HUES6 (cell line): ENCODE data around the gene SLC44A4.
"Not testable (repeated sequence)": the region's sequence is repeated elsewhere in the genome, so short reads cannot be mapped to it uniquely, and the experiment has no call there.

ENCODE experiments used
- H3K27ac ChIP-seq: 2 replicates; pipeline ENCODE4 v1.7.0; 2013; ENCODE audit warnings: low read depth, mild to moderate bottlenecking, low read length, inconsistent platforms
- H3K27me3 ChIP-seq: 2 replicates; pipeline ENCODE4 v1.6.1; 2013; ENCODE audit warnings: low read length; ENCODE audit not compliant: control insufficient read depth, insufficient read depth
- H3K36me3 ChIP-seq: 2 replicates; pipeline ENCODE4 v1.6.1; 2013; ENCODE audit warnings: low read length; ENCODE audit not compliant: control insufficient read depth, insufficient read depth
- H3K4me1 ChIP-seq: 2 replicates; pipeline ENCODE4 v1.6.1; 2013; ENCODE audit warnings: low read length; ENCODE audit not compliant: control insufficient read depth, insufficient read depth
- H3K4me3 ChIP-seq: 2 replicates; pipeline ENCODE4 v1.5.1; 2013; ENCODE audit warnings: low read depth, low read length
- H3K9ac ChIP-seq: one replicate; pipeline ENCODE4 v1.6.1; 2013; ENCODE audit warnings: mild to moderate bottlenecking, low read length
- H3K9me3 ChIP-seq: 2 replicates; pipeline ENCODE4 v1.6.1; 2013; ENCODE audit warnings: low read depth, low read length; ENCODE audit not compliant: control insufficient read depth, insufficient read depth

SLC44A4 gene

DNA sequence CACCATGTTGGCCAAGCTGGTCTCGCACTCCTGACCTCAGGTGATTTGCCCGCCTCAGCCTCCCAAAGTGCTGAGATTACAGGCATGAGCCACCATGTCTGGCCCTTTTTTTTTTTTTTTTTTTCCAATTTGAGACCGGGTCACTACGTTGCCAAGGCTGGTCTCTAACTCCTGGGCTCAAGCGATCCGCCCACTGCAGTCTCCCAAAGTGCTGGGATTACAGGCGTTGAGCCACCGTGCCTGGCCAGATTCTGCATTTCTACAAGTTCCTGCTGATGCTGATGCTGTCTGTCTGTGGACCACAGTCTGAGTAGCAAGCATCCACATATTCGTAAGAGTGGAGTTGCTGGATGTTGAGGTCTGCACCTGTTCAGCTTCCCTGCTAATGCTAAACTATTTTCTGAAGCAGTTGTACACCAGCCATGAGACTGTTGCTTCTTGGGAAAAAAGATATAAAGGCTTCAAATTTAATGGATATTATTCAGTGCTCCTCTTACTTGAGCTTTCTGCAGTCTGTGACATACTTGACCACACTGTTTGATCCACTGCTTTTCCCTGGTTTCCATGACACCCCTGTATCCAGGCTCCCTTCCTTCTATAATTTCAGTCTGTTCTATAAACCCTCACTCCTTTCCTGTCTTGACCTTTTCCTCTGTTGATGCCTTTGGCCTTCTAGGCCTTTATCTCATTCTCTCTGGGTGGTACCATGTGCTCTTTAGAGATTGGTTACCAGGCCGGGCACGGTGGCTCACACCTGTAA lies 33.2 kb upstream of the SLC44A4 start:
- Histone ChIP-seq H3K27me3 (no peaks in the 10 kb centered on the region), H3K9ac (no peak overlapping the region), H3K9me3 (no peaks in the 10 kb centered on the region), H3K4me1 (no peaks in the 10 kb centered on the region), H3K4me3 (no peak overlapping the region), H3K36me3 (no peaks in the 10 kb centered on the region), H3K27ac (no peak overlapping the region)

DNA sequence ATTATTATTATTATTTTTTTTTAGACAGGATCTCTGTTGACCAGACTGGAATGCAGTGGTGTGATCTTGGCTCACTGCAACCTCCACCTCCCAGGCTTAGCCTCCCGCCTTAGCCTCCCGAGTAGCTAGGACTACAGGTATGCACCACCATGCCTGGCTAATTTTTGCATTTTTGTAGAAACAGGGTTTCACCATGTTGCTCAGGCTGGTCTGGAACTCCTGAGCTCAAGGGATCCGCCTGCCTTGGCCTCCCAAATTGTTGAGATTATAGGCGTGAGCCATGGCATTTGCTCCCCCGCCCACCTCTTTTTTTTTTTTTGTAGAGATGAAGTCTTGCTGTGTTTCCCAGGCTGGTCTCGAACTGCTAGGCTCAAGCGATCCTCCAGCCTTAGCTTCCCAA lies 30.5 kb upstream of the SLC44A4 start:
- H3K36me3 ChIP-seq, H3K4me3 ChIP-seq, H3K9me3 ChIP-seq, H3K4me1 ChIP-seq, H3K27ac ChIP-seq, H3K27me3 ChIP-seq, H3K9ac ChIP-seq: not testable (repeated sequence)

DNA sequence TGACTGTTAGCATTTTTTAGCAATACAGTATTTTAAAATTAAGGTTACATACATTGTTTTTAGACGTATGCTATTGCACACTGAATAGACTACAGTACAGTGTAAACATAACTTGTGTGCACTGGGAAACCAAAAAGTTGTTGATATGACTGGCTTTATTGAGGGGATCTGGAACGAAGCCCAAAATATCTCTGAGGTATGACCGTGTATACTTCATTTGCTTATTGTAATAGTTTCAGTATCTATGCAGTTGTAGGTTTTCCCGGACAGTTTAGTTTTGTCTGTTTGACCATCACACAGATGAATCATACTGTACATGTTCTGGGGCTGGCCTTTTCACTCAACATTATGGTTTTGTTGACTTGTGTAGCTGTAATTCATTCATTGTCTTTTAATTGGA lies 30.0 kb upstream of the SLC44A4 start:
- Histone ChIP-seq H3K9me3 (no peaks in the 10 kb centered on the region), H3K27me3 (no peaks in the 10 kb centered on the region), H3K4me1 (peaks cover 9% of the 10 kb centered on the region), H3K27ac (no peak overlapping the region), H3K36me3 (no peaks in the 10 kb centered on the region), H3K4me3 (no peak overlapping the region), H3K9ac (no peak overlapping the region)

DNA sequence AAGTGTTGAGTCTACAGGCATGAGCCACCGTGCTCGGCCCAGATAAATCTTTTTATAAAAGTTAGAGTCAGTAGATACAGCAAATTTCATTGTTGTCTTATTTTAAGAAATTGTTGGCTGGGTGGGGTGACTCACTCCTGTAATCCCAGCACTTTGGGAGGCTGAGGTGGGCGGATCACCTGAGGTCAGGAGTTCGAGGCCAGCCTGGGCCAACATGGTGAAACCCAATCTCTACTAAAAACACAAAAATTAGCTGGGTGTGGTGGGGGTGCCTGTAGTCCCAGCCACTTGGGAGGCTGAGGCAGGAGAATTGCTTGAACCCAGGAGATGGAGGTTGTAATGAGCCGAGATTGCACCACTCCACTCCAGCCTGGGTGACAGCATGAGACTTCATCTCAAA lies 29.5 kb upstream of the SLC44A4 start:
- not testable (repeated sequence) for H3K4me1 ChIP-seq, H3K9ac ChIP-seq, H3K27ac ChIP-seq

DNA sequence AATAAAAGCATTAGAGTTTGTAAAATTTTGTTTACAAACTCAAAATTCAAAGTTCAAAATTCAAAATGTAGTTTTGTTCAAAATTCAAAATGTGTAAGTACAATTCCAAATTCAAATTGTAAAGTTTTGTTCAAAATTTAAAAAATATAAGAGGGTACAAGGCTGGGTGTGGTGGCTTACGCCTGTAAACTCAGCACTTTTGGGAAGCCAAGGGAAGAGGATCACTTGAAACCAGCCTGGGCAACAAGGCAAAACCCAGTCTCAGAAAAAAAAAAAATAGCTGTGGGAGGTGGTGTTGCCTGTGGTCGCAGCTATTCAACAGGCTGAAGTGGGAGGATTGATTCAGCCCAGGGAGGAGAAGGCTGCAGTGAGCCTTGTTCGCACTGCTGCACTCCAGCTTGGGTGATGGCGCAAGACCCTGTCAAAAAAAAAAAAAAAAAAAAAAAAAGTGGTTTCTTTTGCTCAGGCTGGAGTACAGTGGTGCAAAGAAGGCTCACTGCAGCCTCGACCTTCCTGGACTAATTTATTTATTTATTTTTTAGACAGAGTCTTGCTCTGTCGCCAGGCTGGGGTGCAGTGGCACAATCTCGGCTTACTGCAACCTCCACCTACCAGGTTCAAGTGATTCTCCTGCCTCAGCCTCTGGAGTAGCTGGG lies 28.5 kb upstream of the SLC44A4 start:
- Histone ChIP-seq H3K27ac (no peak overlapping the region), H3K4me3 (no peak overlapping the region)

More for the DNA sequence above, 29.5 kb upstream of the SLC44A4 start:
- not testable (repeated sequence) for H3K9me3 ChIP-seq, H3K27me3 ChIP-seq, H3K36me3 ChIP-seq, H3K4me3 ChIP-seq

DNA sequence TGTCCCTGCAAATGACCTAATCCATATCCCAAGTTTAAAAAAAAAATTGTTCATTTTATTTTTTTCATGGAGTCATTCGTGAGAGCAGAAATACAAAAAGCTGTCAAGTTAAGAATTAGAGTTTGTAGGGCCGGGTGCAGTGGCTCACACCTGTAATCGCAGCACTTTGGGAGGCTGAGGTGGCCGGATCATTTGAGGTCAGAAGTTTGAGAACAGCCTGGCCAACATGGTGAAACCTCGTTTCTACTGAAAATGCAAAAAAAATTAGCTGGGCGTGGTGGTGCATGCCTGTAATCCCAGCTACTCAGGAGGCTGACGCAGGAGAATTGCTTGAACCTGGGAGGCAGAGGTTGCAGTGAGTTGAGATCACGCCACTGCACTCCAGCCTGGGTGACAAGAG lies 27.9 kb upstream of the SLC44A4 start:
- H3K27ac ChIP-seq, H3K27me3 ChIP-seq, H3K9ac ChIP-seq, H3K9me3 ChIP-seq, H3K4me3 ChIP-seq, H3K36me3 ChIP-seq: not testable (repeated sequence)
- H3K4me1 ChIP-seq: peaks cover 14% of the 10 kb centered on the region

More for the DNA sequence above, 28.5 kb upstream of the SLC44A4 start:
- Histone ChIP-seq H3K9me3 (no peaks in the 10 kb centered on the region), H3K4me1 (peaks cover 14% of the 10 kb centered on the region), H3K36me3 (no peaks in the 10 kb centered on the region), H3K9ac (no peak overlapping the region), H3K27me3 (no peaks in the 10 kb centered on the region)

DNA sequence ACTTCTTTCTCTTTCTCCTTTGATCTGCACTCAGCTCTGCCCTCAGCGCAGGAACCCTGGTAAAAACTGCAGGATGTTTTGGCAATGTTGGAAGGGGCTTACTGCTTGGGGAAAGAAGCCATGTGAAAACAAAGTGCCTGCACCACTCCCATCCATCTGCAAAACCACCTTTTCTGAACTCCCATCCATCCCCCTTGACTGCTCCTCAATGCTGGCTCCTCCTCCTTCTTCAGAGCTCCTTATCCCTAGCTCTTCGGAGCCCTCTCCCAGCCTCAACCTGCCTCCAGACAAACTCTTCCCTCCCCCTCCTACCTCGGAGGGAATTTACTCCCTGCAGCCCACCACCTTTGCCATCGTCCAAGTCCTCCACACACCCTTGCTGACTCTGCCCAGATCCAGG lies 27.3 kb upstream of the SLC44A4 start:
- H3K9ac ChIP-seq: no peak overlapping the region
- no peaks in the 10 kb centered on the region for H3K9me3 ChIP-seq

DNA sequence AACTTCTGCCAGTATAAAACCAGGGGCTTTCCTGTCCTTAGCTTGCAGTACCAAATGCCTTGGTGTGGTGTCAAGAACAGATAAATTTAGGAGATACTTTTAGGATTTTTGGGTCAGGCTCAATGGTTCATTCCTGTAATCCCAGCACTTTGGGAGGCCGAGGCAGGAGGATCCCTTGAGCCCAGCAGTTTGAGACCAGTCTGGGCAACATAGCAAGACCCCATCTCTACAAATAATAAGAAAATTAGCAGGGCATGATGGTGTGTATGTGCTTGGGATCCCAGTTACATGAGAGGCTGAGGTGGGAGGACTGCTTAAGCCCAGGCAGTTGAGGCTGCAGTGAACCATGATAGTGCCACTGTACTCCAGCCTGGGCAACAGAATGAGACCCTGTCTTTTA lies 26.2 kb upstream of the SLC44A4 start:
- Histone ChIP-seq H3K4me1 (peaks cover 19% of the 10 kb centered on the region), H3K4me3 (no peak overlapping the region), H3K36me3 (no peaks in the 10 kb centered on the region), H3K9me3 (no peaks in the 10 kb centered on the region), H3K27ac (no peak overlapping the region), H3K9ac (no peak overlapping the region), H3K27me3 (no peaks in the 10 kb centered on the region)

More for the DNA sequence above, 27.3 kb upstream of the SLC44A4 start:
- Histone ChIP-seq H3K36me3 (no peaks in the 10 kb centered on the region), H3K4me3 (peak overlapping the region; percentile 17; the same call in 1 of the 2 replicates), H3K4me1 (peaks cover 15% of the 10 kb centered on the region), H3K27me3 (no peaks in the 10 kb centered on the region), H3K27ac (no peak overlapping the region)

DNA sequence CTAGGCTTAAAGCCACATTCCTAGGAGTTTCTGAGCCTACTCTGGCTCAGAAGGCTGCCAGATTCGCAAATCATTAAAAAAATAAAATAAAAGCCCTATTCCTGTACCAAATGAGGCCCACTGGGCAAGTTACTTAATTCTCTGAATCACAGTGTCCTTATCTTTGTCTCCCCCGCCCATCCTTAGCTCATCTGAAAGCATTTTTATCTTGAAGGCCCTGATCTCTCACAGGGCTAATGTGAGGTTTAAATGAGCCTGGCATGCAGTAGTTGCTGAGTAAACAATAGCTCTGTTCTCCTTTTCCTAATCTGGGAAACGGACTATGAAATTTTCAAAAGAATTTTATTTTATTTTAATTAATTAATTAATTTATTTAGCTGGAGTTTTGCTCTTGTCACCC lies 25.2 kb upstream of the SLC44A4 start:
- H3K4me1 ChIP-seq: peaks cover 19% of the 10 kb centered on the region
- H3K36me3 ChIP-seq: no peaks in the 10 kb centered on the region
- H3K9me3 ChIP-seq: no peaks in the 10 kb centered on the region
- H3K4me3 ChIP-seq: no peak overlapping the region
- H3K27me3 ChIP-seq: no peaks in the 10 kb centered on the region
- H3K27ac ChIP-seq: no peak overlapping the region
- no peak overlapping the region for H3K9ac ChIP-seq

DNA sequence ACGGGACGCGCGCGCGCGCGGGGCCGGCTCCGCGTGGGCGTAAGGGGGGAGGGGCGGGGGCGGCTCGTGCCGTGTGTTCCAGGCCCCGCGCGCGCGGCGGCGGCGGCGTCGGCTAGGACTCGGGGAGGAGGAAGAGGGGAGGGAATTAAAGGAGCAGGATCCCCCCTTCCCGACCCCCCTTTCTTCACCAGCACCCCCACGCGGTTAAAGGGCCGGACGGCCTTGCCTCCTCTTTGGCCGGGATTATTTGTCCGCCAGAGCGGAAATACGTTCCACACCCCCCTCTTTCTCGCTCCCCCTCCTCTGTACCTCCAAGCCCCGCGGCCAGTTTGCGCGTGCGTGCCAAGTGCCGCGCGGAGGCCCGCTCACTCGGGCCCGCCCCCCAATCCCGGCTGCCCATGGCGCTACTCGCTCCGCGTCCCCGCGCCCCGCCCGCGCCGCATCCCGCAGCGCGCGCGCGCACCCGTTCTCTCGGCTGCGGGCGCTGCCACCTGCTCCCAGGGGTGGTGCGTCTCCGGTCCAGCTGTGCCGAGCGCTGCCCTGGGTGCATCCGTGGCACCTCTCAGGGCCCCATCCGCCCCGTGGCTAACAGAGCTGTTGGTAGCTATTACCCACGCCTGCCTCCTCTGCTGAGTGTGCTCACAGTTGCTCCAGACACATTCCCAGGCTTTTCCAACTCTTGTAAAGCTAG lies 23.3 kb upstream of the SLC44A4 start, which contains the start of gene ZBTB12:
Gene ZBTB12, minus strand, starts transcription at position 134 of the 691 bp plus-strand sequence. CDS start 781 bp downstream, outside the sequence.
- Histone ChIP-seq H3K36me3 (no peaks in the 10 kb centered on the region), H3K4me3 (peak within 1 kb of the TSS; percentile 66), H3K27ac (no peak within 1 kb of the TSS)

DNA sequence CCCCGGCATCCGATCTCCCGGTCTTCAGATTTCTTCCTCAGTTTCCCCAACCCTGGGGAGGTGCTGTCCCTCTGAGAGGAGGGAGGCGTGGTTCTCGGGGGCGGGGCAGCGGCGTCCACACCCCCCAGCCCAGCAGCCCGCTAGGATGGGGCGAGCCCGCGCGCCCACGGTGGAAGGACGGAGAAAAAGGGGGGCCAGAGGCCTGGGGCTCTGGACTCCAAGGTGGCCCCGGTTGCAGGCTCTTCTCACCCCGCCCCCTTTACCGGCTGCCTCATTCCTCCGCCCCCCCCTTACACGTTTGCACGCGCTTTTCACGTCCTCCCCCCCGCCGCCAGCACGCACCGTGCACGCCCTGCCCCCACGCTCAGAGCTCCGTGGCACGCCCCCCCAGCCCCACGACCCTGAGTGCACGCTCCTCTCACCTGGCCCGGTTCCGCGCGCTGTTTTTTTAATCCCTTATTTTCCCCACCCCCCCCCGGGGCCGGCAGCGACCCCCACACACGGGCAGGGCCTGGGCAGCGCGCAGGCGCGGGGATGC lies 22.7 kb upstream of the SLC44A4 start:
- peak overlapping the region; percentile 33 for H3K9ac ChIP-seq
- H3K27ac ChIP-seq: no peak overlapping the region
- H3K36me3 ChIP-seq: no peaks in the 10 kb centered on the region
- no peaks in the 10 kb centered on the region for H3K9me3 ChIP-seq
- H3K27me3 ChIP-seq: no peaks in the 10 kb centered on the region
- peak overlapping the region; percentile 66 for H3K4me3 ChIP-seq
- H3K4me1 ChIP-seq: peaks cover 18% of the 10 kb centered on the region

More for the DNA sequence above, 23.3 kb upstream of the SLC44A4 start, which contains the start of gene ZBTB12:
- Histone ChIP-seq H3K9me3 (no peaks in the 10 kb centered on the region), H3K27me3 (no peaks in the 10 kb centered on the region), H3K4me1 (peaks cover 19% of the 10 kb centered on the region), H3K9ac (peak within 1 kb of the TSS; percentile 43)
